SIG-M5 (cell line): Measurements from ENCODE around the gene CNOT8.
"Not testable (repeated sequence)": the region's sequence is repeated elsewhere in the genome, so short reads cannot be mapped to it uniquely, and the experiment has no call there.

Experiments used
- DNase-seq: peaks from one replicate; lab custom pipeline; 2025; lab: John Stamatoyannopoulos, UW

CNOT8 gene

DNA sequence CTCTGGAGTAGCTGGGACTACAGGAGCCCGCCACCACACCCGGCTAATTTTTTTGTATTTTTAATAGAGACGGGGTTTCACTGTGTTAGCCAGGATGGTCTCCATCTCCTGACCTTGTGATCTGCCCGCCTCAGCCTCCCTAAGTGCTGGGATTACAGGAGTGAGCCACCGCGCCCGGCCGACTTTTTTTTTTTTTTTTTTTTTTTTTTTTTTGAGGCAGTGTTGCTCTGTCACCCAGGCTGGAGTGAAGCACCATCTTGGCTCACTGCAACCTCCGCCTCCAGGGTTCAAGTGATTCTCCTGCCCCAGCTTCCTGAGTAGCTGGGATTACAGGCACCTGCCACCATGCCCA lies 22.8 kb upstream of the CNOT8 start:
- DNase-seq = not testable (repeated sequence)

GRCh38 chr5:154836225-154836624 lies 22.2 kb upstream of the CNOT8 start:
- DNase-seq = no peak

- DNase-seq = no peak
These were observed 21.2 kb upstream of the CNOT8 start for GRCh38 chr5:154837009-154837901.

- DNase-seq = no peak
These were observed 17.8 kb upstream of the CNOT8 start for GRCh38 chr5:154840435-154841272.

DNA sequence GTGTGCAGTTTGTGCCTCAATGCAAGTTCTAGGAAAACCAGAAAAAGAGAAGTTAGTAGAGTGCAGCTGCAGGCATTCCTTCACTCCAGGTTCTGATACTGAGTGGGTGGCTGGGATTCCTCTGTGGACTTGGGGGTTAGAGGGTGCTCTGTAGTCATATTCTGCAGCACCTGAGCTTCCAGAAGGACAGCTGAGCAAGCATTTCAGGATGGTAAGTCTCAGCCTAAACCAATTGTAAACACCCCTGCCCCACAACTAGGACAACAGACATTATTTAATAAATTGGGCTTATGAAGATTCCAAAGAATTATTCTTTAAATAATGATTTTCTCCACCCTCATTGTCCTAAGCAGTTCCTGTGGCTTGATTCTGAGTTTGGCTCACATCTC lies 17.2 kb upstream of the CNOT8 start:
- no peak for DNase-seq

DNA sequence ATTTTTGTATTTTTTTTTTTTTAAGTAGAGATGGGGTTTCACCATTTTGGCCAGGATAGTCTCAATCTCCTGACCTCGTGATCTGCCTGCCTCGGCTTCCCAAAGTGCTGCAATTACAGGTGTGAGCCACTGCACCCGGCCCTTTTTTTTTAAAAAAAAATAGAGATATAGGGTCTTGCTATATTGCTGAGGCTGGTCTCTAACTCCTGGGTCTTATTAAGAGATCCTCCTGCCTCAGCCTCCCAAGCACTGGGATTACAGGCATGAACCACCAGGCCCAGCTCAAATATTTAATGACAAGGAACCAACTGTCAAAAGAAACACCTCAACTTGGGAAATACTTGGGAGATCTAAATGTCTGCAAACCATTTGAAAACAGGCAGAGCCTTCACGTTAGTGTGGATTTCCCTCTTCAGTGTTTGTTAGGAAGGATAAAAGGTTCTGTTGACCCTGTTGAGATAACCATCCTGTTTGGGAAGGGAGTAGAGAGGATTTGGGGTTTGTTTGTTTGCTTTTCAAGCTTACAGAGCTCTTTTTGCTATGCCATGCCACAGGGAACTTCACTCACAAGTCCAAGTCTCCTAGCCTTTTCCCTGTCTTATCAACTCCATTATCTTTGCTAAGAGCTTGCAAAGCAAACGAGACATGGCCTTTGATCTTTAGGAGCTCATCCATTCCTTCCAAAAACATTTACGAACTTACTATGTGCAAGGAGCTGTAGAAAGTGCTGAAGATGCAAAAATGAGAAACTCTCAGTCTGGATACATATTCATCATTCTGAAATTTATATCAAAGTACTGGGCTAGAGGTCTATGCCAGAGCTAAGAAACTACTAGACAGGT lies 15.5 kb upstream of the CNOT8 start:
- no peak for DNase-seq

DNA sequence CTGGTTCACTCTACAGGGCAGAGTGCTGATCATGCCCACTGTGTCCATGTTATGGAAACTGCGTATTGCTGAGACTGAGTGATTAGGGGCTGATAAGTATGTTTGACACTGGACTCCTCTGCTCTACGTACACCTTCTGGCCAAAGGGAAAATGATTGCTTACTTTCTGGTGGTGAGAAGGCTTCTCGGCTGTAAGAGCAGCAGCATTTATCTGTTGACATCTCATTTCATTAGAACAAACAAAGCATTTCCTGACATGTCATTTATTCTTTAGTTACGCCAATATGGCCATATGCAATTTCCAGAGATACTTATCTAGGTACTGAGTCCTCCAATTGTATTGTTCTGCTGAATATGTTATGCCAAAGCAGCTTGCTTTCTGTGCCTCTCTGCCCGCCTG lies 13.6 kb upstream of the CNOT8 start:
- DNase-seq = no peak

- no peak for DNase-seq
These were observed 9.1 kb upstream of the CNOT8 start for GRCh38 chr5:154849264-154849785.

- no peak for DNase-seq
These were observed 8.6 kb upstream of the CNOT8 start for GRCh38 chr5:154849791-154850201.

DNA sequence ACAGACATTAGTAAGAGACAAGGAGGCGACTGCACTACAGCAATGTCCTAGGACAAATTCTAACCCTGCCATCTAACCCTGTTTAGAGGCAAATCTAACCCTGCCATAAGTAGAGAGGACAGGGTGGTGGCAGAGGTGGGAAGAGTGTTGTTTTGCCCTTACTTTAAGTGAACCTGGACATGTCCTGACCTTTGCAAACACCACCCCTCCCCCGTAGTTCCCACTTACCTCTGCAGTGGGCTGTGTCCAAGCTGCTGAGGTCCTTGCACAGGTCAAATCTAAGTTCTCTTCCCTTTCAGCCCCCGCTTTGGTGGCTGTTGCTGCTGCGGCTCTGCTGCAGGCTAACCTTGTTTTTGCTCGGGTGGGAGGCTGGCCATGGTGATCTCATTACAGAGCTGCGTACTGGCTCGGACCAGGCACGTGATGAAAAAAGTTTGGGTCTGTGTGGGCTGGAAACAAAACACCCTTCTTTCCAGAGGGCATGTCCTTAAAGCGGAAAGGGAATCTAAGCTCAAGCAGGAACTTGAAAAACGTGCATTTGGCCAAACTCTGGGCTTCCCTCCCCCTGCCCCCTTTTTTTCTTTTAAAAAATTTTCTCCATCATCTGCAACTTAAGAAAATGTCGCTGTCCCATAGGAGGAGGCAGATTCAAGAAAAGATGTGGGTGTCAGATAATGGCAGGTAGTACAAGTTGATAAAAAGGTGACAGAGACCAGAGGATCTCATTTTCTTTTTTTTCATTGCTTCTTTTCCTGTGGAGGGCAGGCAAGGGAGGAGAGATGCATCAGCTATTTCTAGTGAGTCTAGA lies 8.0 kb upstream of the CNOT8 start, which contains the start of gene FAXDC2:
Gene FAXDC2 (minus strand): TSS at position 349 of the 808 bp plus-strand sequence. CDS start 12,425 bp downstream, outside the sequence.
- DNase-seq = no peak

DNA sequence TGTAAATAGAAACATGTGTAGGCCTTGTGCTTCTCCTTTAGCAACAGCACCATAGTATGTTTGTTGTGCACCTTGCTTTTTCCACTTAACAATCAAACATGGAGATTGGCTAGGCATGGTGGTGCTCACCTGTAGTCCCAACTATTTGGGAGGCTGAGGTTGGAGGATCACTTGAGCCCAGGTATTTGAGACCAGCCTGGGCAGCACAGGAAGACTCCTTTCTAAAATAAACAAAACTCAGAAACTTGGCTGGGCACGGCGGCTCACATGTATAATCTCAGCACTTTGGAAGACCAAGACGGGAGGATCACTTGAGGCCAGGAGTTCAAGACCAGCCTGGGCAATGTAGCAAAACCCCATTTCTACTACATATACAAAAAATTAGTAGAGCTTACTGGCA lies 7.1 kb upstream of the CNOT8 start:
- no peak for DNase-seq

DNA sequence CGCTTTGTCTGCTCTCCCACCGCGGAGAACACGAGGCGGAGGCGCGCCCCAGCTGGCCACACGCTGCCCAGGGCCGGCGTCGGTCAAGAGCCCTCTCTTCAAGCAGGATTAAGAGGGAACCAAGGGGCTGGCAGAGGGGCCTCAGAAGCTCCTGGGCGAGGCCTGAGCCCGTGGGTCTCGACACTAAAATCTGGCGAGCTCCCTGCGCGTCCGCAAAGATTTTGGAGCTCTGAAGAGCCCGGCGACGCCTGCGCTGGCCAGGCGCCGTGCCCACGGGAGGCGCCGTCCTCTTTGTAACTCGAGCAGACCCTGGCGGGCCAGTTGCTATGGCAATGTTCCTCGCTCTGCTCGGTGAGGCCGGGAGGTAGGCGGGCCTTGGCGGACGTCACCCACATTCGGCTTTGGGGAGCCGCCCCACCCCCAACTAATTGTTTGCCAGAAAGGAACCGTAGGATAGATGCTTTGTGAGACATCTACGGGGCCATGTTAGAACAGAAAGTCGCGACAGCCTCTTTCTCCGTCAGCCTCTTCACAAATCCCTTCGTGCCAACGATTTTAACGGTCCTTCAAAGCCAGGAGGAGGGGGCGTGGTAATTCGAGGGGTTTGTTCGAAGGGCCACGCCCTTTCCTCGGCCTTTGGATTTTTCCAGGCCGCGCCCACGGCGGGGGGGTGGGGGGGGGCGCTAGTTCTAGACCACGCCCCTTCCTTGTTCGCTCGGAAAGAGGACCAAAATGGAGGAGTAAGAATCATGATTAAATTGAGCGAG lies 714 bp upstream of the CNOT8 start:
- peak; percentile 61 for DNase-seq

DNA sequence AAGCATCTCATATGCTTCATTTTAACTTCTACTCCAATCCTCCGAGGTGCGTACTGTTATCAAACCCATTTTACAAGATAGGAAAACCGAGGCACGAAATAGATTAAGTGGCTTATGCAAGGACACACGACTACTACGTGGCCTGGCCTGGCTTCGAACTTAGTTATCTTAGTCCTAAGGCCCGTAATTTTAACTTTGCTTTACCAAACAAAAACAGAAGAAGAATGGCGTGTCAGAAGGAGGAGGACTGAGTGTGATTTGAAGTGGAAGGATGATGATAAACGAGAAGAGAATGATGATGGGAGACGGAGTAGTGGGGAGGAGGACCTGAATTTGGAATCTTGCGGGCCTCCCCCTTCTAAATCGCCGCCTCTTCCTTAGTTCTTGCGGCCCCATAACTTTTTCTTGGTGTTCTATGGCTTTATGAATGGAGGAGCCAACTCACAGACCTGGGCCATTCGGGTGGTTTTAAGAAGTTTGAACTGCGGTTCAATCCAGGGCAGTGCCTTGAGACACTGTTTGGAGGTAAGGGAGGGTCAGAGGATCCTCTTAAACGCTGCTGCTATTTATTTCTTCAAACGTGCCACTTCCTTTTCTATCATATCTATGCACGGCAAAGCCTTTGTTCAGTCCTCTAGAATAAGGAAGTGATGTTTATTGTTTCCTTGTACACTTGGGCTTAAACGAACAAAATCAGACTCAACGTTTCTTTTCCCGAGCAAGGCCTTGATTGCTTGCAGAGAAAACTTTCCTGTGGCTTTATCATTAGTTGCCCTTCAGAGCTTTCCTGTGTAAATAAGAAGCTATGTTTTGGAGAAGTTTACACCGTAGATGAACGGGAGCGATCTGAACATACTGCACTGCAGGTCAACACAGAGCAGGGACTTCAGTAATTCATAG lies 795 bp downstream of the CNOT8 start:
- DNase-seq = peak; percentile 88

DNA sequence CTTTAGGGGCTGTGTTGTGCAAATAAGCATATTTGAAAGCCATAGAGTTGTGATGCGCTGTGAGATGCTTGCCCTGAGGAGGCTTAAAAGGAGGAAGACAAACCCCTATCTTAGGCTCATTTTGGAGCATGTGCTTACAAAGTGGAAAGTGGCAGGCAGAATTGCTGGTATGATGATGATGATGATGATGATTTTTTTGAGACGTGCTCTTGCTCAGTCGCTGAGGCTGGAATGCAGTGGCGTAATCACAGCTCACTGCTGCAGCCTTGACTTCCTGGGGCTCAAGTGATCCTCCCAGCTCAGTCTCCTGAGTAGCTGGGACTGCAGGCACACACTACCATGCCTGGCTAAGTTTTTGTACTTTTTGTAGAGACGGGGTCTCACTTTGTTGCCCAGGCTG lies 1.7 kb downstream of the CNOT8 start:
- DNase-seq = peak; percentile 6

- no peak for DNase-seq
These were observed 2.3 kb downstream of the CNOT8 start for GRCh38 chr5:154860765-154861164.

DNA sequence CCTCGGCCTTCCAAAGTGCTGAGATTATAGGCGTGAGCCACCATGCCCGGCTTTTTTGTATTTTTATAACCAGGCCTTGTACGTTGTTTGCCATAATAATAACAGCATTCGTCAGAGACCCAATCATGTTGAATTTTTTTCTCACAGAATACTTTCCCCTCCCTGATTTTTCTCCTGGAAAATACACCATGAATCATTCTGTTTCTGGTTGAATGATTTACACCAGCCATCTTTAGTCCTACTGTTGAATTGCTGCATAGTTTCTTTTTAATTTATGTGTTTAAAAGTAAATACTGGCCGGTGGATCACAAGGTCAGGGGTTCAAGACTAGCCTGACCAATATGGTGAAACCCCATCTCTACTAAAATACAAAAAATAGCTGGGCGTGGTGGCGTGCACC lies 3.5 kb downstream of the CNOT8 start:
- no peak for DNase-seq

DNA sequence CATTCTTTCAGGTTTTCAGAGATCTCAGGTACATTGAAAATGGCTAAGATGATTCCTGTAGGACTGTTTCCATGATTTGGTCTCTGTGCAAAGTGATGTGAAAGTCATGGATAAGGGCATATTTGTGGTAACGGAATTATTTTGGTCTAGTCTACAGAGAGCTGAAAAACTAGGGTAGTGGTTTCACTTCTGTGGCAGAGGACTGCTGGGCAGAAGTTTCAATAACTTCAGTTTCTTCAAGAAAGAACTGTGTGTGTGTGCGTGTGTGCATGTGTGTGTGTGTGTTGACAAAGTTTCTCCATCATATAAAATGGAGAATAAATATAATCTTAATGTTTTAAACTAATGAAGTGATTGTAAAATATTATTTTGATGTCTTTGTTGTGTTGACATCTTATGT lies 4.3 kb downstream of the CNOT8 start:
- DNase-seq = no peak

- DNase-seq = no peak
These were observed 5.1 kb downstream of the CNOT8 start for GRCh38 chr5:154863291-154864080.
